DND-41 (cell line): Measurements from ENCODE around the gene DCAF8.

ENCODE experiments used
- CTCF ChIP-seq: IDR thresholded peaks from 2 replicates; pipeline ENCODE4 v1.5.1; 2012; ENCODE audit warnings: borderline replicate concordance, low read length, moderate library complexity, mild to moderate bottlenecking; ENCODE audit not compliant: poor library complexity, severe bottlenecking; ENCODE audit errors: extremely low read depth
- EZH2 ChIP-seq: IDR thresholded peaks from 3 replicates; pipeline ENCODE4 v1.6.1; 2012; ENCODE audit warnings: borderline replicate concordance, low read depth, mild to moderate bottlenecking, moderate library complexity, low read length, inconsistent platforms; ENCODE audit not compliant: severe bottlenecking

- TF ChIP-seq CTCF (no peak), EZH2 (no peak)
These were observed 5.1 kb upstream of the DCAF8 start for GRCh38 chr1:160267284-160267991.
